Tibial artery (tissue), 4 donors: ENCODE results near the gene POLR3E.
A peak's percentile ranks its signal among the peaks of the same experiment; 100 is the strongest.

Source experiments
- DNase-seq, 2 donors: peaks; one replicate each; pipeline ENCODE4 v3.0.0-alpha.2; 2019
- H3K27ac ChIP-seq, 2 donors: fragments of 200-600 bp; sonication (generic) in 1 of 2; 1 replicate in 1 of 2; 2 replicates in 1 of 2; pipeline ENCODE4 v1.5.1; 2018 to 2019; ENCODE audit warnings: mild to moderate bottlenecking in 1 of 2
- H3K27me3 ChIP-seq, 2 donors: fragments of 200-600 bp; sonication (generic) in 1 of 2; one replicate each; pipeline versions ENCODE4 v1.5.1 to v1.6.0; 2016 to 2019
- H3K36me3 ChIP-seq, 3 donors: fragments of 200-600 bp; sonication (generic) in 2 of 3; one replicate each; pipeline ENCODE4 v1.5.1; 2016 to 2019; ENCODE audit warnings: mild to moderate bottlenecking in 2 of 3
- H3K4me1 ChIP-seq, 4 donors: fragments of 200-600 bp; sonication (generic) in 2 of 4; 1 replicate in 3 of 4; 2 replicates in 1 of 4; pipeline ENCODE4 v1.5.1; 2016 to 2019
- H3K4me3 ChIP-seq, 2 donors: fragments of 200-600 bp; sonication (generic) in 1 of 2; 1 replicate in 1 of 2; 2 replicates in 1 of 2; pipeline ENCODE4 v1.5.1; 2018 to 2019; ENCODE audit warnings: mild to moderate bottlenecking in 2 of 2
- H3K9me3 ChIP-seq, 3 donors: fragments of 200-600 bp; sonication (generic) in 1 of 3; one replicate each; pipeline ENCODE4 v1.5.1; 2016 to 2019
- CTCF ChIP-seq, 2 experiments: fragments of 200-600 bp in 1 of 2; fragments of 450-650 bp in 1 of 2; IDR thresholded peaks; one replicate each; pipeline ENCODE4 v1.5.1; 2017 to 2019; ENCODE audit warnings: antibody characterized with exemption in 2 of 2, mild to moderate bottlenecking in 1 of 2, moderate library complexity in 1 of 2
- intact Hi-C: fragments of 100-400 bp; cut with DNase I; formaldehyde crosslinking; loops from one replicate; pipeline ENCODE4 v1.15.0; 2023; ENCODE audit warnings: low total_unique reads

Gene POLR3E

DNA sequence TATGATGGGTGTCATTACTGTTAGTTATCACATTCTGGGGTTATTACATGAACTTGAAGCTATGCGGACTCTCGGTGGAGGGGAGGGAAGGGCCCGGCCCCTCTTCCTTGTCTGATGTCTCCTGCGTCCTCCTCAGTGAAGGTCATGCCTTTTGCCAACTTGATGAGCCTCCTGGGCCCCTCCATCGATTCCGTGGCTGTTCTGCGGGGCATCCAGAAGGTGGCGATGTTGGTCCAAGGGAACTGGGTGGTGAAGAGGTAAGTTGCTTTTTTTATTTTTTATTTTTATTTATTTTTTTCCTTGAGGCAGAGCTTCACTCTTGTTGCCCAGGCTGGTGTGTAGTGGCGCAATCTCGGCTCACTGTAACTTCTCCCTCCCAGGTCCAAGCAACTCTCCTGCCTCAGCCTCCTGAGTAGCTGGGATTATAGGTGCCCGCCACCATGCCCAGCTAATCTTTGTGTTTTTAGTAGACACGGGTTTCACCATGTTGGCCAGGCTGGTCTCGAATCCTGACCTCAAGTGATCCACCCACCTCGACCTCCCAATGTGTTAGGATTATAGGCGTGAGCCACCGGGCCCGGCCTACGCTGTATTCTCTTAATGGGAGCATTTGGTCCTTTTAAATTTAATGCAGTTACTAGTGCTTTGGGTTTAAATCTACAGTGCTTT, 21.6 kb downstream of the POLR3E start:
- Histone ChIP-seq H3K27ac (no peak overlapping the region), H3K4me1 (no peaks in the 10 kb centered on the region), H3K36me3 (peaks cover 27 to 93% (median 83%) of the 10 kb centered on the region in 3 donors), H3K9me3 (no peaks in the 10 kb centered on the region), H3K4me3 (no peak overlapping the region), H3K27me3 (no peaks in the 10 kb centered on the region)
- TF ChIP-seq CTCF (IDR thresholded peaks at IDR 0.05) = peak; percentile 34 to 38
- DNase-seq = no peak
- intact Hi-C loops = loop anchor here (10.0 kb wide), 1 partner anchor 56 kb away; the partner anchor contains the start of gene CDR2

GRCh38 chr16:22320572-22321339, 23.5 kb downstream of the POLR3E start:
- no peak overlapping the region for H3K4me3 ChIP-seq
- TF ChIP-seq CTCF (IDR thresholded peaks at IDR 0.05) = no peak
- H3K4me1 ChIP-seq = no peaks in the 10 kb centered on the region
- no peaks in the 10 kb centered on the region for H3K27me3 ChIP-seq
- H3K9me3 ChIP-seq = no peaks in the 10 kb centered on the region
- peaks cover 31 to 93% (median 83%) of the 10 kb centered on the region in 3 donors for H3K36me3 ChIP-seq
- H3K27ac ChIP-seq = no peak overlapping the region
- intact Hi-C loops = no loop called here
- no peak for DNase-seq

GRCh38 chr16:22321340-22322001, 24.3 kb downstream of the POLR3E start:
- DNase-seq = peak in 1 of 2 donors; percentile 60
- no peaks in the 10 kb centered on the region for H3K9me3 ChIP-seq
- peaks cover 36 to 93% (median 83%) of the 10 kb centered on the region in 3 donors for H3K36me3 ChIP-seq
- intact Hi-C loops = no loop called here
- no peaks in the 10 kb centered on the region for H3K27me3 ChIP-seq
- no peaks in the 10 kb centered on the region for H3K4me1 ChIP-seq
- no peak overlapping the region for H3K27ac ChIP-seq
- peak; percentile 88 to 92 for TF ChIP-seq CTCF (IDR thresholded peaks at IDR 0.05)
- H3K4me3 ChIP-seq = no peak overlapping the region

GRCh38 chr16:22322021-22322471, 24.8 kb downstream of the POLR3E start:
- H3K4me3 ChIP-seq = no peak overlapping the region
- peaks cover 36 to 93% (median 83%) of the 10 kb centered on the region in 3 donors for H3K36me3 ChIP-seq
- H3K4me1 ChIP-seq = no peaks in the 10 kb centered on the region
- no peaks in the 10 kb centered on the region for H3K27me3 ChIP-seq
- no peak overlapping the region for H3K27ac ChIP-seq
- intact Hi-C loops = no loop called here
- H3K9me3 ChIP-seq = no peaks in the 10 kb centered on the region
- DNase-seq = no peak
- no peak for TF ChIP-seq CTCF (IDR thresholded peaks at IDR 0.05)

GRCh38 chr16:22322741-22323140, 25.5 kb downstream of the POLR3E start:
- peaks cover 36 to 93% (median 83%) of the 10 kb centered on the region in 3 donors for H3K36me3 ChIP-seq
- H3K27me3 ChIP-seq = no peaks in the 10 kb centered on the region
- H3K27ac ChIP-seq = no peak overlapping the region
- TF ChIP-seq CTCF (IDR thresholded peaks at IDR 0.05) = no peak
- H3K4me1 ChIP-seq = no peaks in the 10 kb centered on the region
- no peak for DNase-seq
- intact Hi-C loops = no loop called here
- H3K9me3 ChIP-seq = no peaks in the 10 kb centered on the region
- H3K4me3 ChIP-seq = no peak overlapping the region
